ENCODE data around the gene NCAPH2. TPM values are rescaled to one million over a fixed set of nuclear protein-coding genes. Genes with fewer than 3 reads are reported as not detected.

Gene NCAPH2
- polyA plus RNA-seq, 1 donor, result 36.3 TPM

DNA sequence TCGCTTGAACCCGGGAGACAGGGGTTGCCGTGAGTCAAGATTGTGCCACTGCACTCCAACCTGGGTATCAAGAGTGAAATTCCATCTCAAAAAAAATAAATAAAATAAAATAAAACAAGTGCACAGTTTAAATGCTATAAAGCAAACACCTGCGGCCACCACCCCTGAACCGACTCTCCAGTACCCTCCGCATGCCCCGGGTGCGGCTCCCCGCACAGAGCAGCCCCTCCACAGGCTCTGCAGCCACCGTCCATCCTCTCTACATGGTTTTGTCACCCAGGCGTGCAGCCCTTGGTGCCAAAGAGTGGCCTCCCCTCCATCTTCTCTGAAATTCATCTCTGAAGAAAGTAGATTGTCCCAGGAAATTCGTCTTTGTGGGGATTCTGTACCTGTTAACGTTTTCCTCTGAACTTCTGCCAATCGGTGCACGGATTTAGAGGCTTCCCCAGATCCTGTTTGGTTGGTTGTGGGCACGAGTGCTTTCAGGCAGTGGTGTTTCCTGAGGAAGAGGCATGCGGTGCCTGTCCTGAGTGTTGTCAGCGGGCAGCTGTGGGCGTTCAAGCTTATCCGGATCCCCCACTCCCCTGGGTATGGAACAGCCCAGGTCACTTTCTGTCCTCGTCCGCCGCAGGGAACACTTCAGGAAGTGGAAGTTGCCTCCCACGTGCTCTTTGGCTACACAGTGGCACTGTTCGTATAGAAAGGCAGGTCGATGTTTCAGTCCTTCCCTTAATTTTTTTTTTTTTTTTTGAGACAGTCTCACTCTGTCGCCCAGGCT, 17.3 kb upstream of the NCAPH2 start:
- no peak for DNase-seq

- no peak for DNase-seq
Measured at GRCh38 chr22:50497093-50497492, 10.9 kb upstream of the NCAPH2 start.

DNA sequence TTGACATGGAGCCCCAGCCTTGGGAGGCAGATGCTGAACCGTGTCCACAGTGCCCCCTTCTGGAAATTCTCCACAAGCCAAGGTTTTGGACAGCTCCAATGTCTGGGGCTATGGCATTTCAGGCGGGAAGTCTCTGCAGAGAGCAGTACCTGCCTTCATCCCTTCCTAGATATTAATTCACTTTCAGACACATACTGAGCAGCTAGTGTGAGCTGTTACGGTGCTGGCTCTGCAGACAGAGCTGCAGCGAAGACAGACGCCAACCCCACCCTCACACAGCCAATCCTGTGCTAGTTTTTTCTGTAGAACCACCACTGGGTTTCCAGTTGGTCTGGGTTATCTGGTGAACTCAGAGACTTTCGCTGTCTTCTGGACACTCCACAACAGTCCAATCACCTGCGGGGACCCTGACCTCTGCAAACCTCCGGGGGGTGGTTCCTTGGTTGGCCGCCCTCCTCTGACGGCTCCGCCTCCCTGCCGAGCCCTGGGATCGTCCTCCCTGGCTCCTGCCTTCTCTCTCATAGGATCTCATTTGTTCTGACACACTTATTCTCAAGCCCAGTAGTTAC, 9.6 kb upstream of the NCAPH2 start:
- no peak for DNase-seq

DNA sequence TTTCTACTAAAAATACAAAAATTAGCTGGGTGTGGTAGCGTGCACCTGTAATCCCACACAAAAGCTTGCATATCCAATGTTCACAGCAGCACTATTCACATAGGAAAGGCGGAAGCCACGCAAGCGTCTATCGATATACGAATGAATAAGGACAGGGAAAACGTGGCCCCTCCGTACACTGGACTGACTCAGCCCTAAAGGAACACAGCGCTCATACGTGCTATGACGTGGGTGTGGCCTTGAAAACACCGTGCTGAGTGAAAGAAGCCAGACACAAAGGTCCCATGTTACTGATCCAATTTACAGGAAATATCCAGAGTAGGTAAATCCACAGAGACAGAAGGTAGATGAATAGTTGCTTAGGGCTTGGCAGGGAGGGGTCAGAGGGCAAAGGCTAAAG, 7.6 kb upstream of the NCAPH2 start:
- DNase-seq, result no peak

DNA sequence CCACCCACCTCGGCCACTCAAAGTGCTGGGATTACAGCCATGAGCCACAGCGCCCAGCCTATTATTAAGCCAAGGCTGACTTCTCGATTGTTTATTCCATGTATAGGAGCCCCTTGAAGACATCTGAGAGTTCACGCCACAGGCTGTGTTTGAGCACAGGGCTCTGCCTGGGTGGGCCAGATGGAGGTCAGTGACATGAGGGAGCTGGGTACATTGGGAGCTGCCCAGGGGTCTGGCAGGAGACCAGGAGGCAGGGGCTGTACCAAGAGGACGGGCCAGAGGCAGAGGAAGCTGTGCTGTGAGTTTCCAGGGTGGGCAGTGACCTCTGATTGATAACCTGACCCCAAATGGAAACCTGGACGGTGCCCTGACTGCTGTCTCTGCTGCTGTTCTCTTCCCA, 5.9 kb upstream of the NCAPH2 start:
- DNase-seq, result no peak

DNA sequence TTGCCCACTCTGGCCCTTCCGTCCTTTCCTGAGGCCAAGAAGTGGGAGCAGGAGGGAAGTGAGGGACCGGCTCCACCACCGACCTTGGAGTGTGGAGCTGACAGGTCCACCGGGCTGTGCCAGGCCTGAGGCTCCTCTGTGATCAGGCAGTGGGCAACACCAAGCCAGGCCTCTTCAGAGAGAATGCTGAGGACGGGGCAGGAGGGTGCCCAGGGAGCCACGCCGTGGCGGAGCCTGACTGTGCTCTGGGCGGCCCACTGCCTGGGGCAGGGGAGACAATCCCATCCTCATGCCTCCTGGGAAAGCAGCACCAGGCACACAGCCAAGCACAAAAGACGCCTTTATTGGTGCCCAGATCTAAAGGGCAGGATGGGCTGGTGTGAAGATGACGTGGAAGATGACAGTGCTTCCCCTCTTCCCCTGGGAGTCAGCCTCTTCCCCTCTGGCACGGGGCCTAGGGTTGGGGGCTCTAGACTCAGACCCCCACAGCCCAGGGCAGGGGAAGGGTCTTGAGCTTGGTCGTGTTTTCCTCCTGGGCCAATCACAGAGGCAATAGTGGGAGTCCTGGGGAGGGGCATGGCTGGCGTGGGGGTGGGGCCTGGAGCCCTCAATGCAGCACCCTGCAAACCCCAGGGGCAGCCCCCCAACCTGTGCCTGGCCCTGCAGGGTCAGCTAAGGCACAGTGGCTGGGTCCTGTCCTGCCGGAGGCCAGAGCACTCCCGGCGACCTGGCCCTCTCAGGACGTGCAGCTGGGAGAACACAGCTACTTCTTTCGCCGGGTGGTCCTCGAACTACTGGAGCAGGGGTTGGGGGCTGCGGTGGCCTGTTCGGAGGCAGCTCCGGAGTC, 5.2 kb upstream of the NCAPH2 start:
- DNase-seq, result no peak

- no peak for DNase-seq
Measured at GRCh38 chr22:50503475-50504145, 4.4 kb upstream of the NCAPH2 start.

DNA sequence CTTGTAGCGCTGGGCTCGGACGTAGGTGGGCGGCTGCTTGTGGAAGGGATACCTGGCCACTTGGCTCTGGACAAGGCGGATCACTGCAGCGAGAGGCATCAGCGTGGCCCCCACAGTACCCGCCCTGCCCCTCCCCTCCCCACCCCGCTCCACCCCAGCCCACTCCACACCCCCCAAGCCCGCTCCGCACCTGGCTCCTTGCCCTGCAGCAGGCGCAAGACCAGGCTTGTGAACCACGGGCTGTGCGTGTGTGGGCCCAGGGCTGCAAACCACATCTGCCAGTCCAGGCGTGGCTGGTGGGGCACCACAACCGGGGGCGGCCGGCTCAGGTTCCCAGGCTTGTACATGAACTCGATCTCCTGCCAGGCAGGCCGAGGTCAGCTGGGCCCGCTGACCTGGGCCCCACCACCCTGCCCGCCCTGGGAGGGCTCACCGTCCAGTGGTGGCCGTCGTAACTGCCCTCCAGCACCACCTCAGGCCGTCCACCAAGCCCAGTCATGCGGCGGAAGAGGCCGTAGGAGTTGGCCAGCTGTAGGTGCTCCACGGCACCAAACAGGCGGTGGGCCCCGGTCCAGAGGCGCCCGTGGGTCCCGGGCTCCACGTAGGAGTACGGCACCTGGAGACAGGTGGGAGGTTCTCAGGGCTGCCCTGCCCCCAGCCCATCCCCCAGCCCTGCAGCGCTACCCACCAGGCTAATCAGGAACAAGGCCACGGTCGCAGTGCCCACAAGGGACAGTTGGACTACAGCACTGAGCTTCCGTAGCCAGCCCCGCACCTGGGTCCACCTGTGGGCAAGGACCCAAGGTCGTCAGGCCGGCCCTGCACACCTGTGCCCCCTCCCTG, 3.4 kb upstream of the NCAPH2 start:
- DNase-seq, result no peak

DNA sequence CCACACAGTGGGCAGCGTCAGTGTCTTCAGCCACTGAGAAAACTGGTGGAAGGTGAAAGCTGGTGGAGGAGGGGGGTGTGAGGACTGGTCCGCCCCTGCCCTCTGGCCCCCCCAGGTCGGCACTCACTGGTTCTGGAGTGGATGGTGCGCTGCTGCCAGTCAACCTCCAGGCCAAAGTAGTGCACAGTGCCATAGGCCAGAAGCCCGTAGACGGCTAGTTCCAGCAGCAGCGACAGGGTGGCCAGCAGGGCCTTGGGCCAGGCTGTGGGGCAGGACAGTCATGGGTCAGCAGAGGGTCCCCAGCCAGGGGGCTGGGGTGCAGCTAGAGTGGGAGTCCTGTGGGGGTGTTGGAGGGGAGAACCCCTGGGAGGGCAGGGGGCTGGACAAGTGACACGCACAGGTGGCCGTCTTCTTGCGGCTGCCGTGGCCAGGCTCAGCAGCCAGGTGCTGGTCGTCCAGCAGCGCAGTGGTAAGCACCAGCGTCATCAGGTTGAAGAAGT, 2.7 kb upstream of the NCAPH2 start:
- DNase-seq, result no peak

DNA sequence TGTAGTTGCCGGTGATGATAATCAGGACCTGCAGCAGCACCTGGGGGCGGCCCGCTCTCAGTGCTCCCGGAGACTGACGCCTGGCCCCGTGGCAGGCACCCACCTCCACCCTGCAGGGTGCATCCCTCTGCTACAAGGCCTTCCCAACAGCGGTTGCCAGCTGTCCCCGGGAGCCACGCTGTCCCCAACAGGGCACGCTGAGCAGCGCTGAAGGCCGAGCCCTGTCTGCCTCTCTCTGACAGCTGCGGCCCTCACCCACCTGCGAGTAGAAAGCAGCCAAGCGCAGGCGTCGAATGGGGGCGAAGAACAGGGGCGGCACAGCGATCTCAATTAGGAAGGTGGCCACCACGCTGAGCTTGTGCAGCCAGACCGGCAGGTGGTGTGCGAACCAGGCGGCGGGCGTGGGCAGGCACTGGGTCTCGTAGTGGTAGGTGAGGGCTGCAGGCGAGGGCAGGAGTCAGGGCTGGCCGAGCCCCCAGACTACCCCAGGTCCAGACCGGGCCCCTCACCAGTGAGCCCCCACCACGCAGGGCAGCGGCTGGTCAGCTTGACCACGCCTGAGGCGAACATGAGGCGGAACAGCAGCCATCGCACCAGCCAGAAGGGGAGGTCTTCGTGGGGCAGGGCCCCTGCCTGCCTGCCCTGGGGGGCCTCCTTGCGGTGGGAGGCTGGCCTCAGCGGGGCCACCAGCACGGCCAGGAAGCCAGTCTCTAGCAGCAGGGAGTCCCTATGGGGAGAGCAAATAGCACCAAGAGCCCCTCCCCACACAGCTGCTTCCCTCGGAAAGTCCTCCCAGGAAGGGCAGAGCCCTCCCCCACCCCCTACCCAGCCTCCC, 2.0 kb upstream of the NCAPH2 start:
- DNase-seq, result no peak

- no peak for DNase-seq
Measured at GRCh38 chr22:50506611-50507420, 1.2 kb upstream of the NCAPH2 start.

- no peak for DNase-seq
Measured at GRCh38 chr22:50507421-50507990, 518 bp upstream of the NCAPH2 start, which contains the start of gene LMF2. LMF2 (minus strand) TSS chr22:50507702; CDS start chr22:50507675, 27 bp downstream.

- DNase-seq, result no peak
Measured at GRCh38 chr22:50508897-50509296, 873 bp downstream of the NCAPH2 start.

DNA sequence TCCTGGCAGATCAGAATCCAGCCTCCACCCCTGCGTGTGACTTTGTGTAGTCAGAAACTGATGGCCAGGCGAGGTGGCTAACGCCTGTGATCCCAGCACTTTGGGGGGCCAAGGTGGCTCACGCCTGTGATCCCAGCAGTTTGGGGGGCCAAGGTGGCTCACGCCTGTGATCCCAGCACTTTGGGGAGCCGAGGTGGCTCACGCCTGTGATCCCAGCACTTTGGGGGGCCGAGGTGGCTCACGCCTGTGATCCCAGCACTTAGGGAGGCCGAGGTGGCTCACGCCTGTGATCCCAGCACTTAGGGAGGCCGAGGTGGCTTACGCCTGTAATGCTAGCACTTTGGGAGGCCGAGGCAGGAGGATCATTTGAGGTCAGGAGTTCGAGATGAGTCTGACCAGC, 5.2 kb downstream of the NCAPH2 start:
- DNase-seq, result no peak

- no peak for DNase-seq
Measured at GRCh38 chr22:50516068-50516467, 8.0 kb downstream of the NCAPH2 start.

DNA sequence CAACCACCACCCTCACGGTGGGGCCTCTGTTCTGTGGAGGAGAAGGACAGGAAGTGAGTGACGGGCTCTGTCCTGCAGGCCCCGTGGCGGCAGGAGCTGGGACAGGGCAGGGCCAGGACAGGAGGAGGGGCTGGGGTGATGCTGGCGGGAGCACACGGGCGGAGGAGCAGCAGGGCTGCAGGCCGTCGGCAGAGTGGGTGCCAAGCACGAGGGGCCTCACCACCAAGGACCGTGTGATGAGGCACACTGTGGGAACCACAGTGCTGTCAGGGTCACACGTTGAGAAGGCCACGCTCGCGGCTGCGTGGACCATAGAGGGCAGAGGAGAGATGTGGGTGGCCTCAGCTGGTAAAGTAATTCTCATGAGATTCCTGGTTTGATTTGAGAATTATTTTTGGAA, 8.9 kb downstream of the NCAPH2 start:
- DNase-seq, result no peak

- no peak for DNase-seq
Measured at GRCh38 chr22:50517495-50518260, 9.7 kb downstream of the NCAPH2 start.

DNA sequence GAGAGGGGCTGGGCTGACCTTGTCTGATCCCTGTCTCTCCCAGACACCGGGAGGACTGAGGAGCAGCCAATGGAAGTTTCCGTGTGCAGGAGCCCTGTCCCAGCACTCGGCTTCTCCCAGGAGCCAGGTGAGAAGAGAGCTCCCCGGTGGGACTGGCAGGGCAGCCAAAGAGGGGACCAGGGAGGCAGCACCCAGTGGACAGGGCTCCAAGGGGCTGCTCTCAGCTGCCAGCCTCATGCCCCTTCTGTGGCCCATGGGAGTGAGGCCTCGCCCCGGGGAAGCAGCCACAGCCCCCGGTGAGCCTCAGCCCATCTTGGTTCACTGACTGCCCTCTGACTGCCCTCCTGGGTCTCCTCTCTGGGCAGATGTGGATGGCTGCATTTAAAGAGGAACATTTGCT, 10.6 kb downstream of the NCAPH2 start:
- DNase-seq, result no peak

- no peak for DNase-seq
Measured at GRCh38 chr22:50519151-50519550, 11.1 kb downstream of the NCAPH2 start.
